Breast epithelium (tissue), 3 donors: ENCODE data around the gene CTNNA3.

Experiments
- POLR2A ChIP-seq: fragments of 450-650 bp; IDR thresholded peaks from one replicate; pipeline ENCODE4 v1.6.1; 2016; ENCODE audit warnings: antibody characterized with exemption, mild to moderate bottlenecking, moderate library complexity
- TF ChIP-seq, protein P1 (sequence below), 3 donors: fragments of 450-650 bp; IDR thresholded peaks; one replicate each; pipeline ENCODE4 v1.5.1; 2016 to 2017; ENCODE audit warnings: antibody characterized with exemption in 3 of 3, mild to moderate bottlenecking in 3 of 3, moderate library complexity in 3 of 3

GRCh38 chr10:66762218-66762729, 933.7 kb downstream of the CTNNA3 start:
- TF ChIP-seq, protein P1, sequence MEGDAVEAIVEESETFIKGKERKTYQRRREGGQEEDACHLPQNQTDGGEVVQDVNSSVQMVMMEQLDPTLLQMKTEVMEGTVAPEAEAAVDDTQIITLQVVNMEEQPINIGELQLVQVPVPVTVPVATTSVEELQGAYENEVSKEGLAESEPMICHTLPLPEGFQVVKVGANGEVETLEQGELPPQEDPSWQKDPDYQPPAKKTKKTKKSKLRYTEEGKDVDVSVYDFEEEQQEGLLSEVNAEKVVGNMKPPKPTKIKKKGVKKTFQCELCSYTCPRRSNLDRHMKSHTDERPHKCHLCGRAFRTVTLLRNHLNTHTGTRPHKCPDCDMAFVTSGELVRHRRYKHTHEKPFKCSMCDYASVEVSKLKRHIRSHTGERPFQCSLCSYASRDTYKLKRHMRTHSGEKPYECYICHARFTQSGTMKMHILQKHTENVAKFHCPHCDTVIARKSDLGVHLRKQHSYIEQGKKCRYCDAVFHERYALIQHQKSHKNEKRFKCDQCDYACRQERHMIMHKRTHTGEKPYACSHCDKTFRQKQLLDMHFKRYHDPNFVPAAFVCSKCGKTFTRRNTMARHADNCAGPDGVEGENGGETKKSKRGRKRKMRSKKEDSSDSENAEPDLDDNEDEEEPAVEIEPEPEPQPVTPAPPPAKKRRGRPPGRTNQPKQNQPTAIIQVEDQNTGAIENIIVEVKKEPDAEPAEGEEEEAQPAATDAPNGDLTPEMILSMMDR (IDR thresholded peaks at IDR 0.05), result no peak
- no peak for TF ChIP-seq POLR2A
